ENCODE results near the gene RBP2. TPM values are rescaled to one million over a fixed set of nuclear protein-coding genes. Genes with fewer than 3 reads are reported as not detected.

The RBP2 gene
- total RNA-seq, 1 donor from 2014 or later = not detected

- Histone ChIP-seq H3K36me3 (no peaks in the 10 kb centered on the region), H3K4me1 (no peaks in the 10 kb centered on the region), H3K27me3 (ENCODE audit: low read depth) (no peaks in the 10 kb centered on the region), H3K27ac (replicated peaks) (no peak overlapping the region), H3K9me3 (replicated peaks) (peaks cover 12% of the 10 kb centered on the region), H3K4me3 (no peak overlapping the region)
- intact Hi-C loops (cut with micrococcal nuclease) = no loop called here
- no peak for TF ChIP-seq CTCF (IDR thresholded peaks at IDR 0.05; ENCODE audit: borderline replicate concordance)
- no peak for DNase-seq
These were observed 23.2 kb upstream of the RBP2 start for GRCh38 chr3:139499536-139499935.

- no peak for TF ChIP-seq CTCF (IDR thresholded peaks at IDR 0.05; ENCODE audit: borderline replicate concordance)
- Histone ChIP-seq H3K4me3 (no peak overlapping the region), H3K27ac (replicated peaks) (no peak overlapping the region), H3K36me3 (no peaks in the 10 kb centered on the region), H3K4me1 (no peaks in the 10 kb centered on the region), H3K27me3 (ENCODE audit: low read depth) (no peaks in the 10 kb centered on the region), H3K9me3 (replicated peaks) (peaks cover 15% of the 10 kb centered on the region)
- intact Hi-C loops (cut with micrococcal nuclease) = no loop called here
- DNase-seq = no peak
These were observed 17.6 kb upstream of the RBP2 start for GRCh38 chr3:139493826-139494385.

- intact Hi-C loops (cut with micrococcal nuclease) = no loop called here
- Histone ChIP-seq H3K27ac (replicated peaks) (no peak overlapping the region), H3K27me3 (ENCODE audit: low read depth) (no peaks in the 10 kb centered on the region), H3K4me1 (no peaks in the 10 kb centered on the region), H3K36me3 (no peaks in the 10 kb centered on the region), H3K9me3 (replicated peaks) (peaks cover 32% of the 10 kb centered on the region), H3K4me3 (no peak overlapping the region)
- DNase-seq = no peak
- no peak for TF ChIP-seq CTCF (IDR thresholded peaks at IDR 0.05; ENCODE audit: borderline replicate concordance)
These were observed 15.7 kb upstream of the RBP2 start for GRCh38 chr3:139491966-139492365.

- H3K9me3 ChIP-seq (replicated peaks) = peaks cover 29% of the 10 kb centered on the region
- no peak for DNase-seq
- H3K4me3 ChIP-seq = no peak overlapping the region
- no peaks in the 10 kb centered on the region for H3K4me1 ChIP-seq
- no peak overlapping the region for H3K27ac ChIP-seq (replicated peaks)
- TF ChIP-seq CTCF (IDR thresholded peaks at IDR 0.05; ENCODE audit: borderline replicate concordance) = no peak
- H3K27me3 ChIP-seq (ENCODE audit: low read depth) = no peaks in the 10 kb centered on the region
- H3K36me3 ChIP-seq = no peaks in the 10 kb centered on the region
- intact Hi-C loops (cut with micrococcal nuclease) = no loop called here
These were observed 14.8 kb upstream of the RBP2 start for GRCh38 chr3:139491027-139491700.

GRCh38 chr3:139482206-139482605, 5.9 kb upstream of the RBP2 start:
- H3K4me3 ChIP-seq = no peak overlapping the region
- no peaks in the 10 kb centered on the region for H3K9me3 ChIP-seq (replicated peaks)
- no peak for DNase-seq
- no peaks in the 10 kb centered on the region for H3K27me3 ChIP-seq (ENCODE audit: low read depth)
- H3K36me3 ChIP-seq = no peaks in the 10 kb centered on the region
- H3K4me1 ChIP-seq = no peaks in the 10 kb centered on the region
- TF ChIP-seq CTCF (IDR thresholded peaks at IDR 0.05; ENCODE audit: borderline replicate concordance) = no peak
- intact Hi-C loops (cut with micrococcal nuclease) = no loop called here
- no peak overlapping the region for H3K27ac ChIP-seq (replicated peaks)
